HFFc6 (cell line): ENCODE data around the gene IGSF9B. TPM values are rescaled to one million over a fixed set of nuclear protein-coding genes. Genes with fewer than 3 reads are reported as not detected.
A peak's percentile ranks its signal among the peaks of the same experiment; 100 is the strongest.

ENCODE experiments used
- DNase-seq: peaks from one replicate; pipeline ENCODE4 v3.0.0-alpha.2; 2018
- H3K27ac Mint-ChIP-seq: 2 replicates; pipeline ENCODE4 v1.8.0; 2020; ENCODE audit warnings: mild to moderate bottlenecking, mixed read lengths
- H3K27me3 Mint-ChIP-seq: 2 replicates; pipeline ENCODE4 v1.8.0; 2021; ENCODE audit warnings: mild to moderate bottlenecking, moderate library complexity, mixed read lengths; ENCODE audit not compliant: insufficient read depth
- H3K36me3 Mint-ChIP-seq: 2 replicates; pipeline ENCODE4 v1.8.0; 2021; ENCODE audit warnings: low read depth, mixed read lengths
- H3K4me1 Mint-ChIP-seq: 2 replicates; pipeline ENCODE4 v1.8.0; 2020; ENCODE audit warnings: low read depth, mixed read lengths
- H3K4me3 Mint-ChIP-seq: 2 replicates; pipeline ENCODE4 v1.8.0; 2020; ENCODE audit warnings: mild to moderate bottlenecking, moderate library complexity, mixed read lengths
- H3K9me3 Mint-ChIP-seq: 2 replicates; pipeline ENCODE4 v1.8.0; 2020; ENCODE audit warnings: mild to moderate bottlenecking, mixed read lengths
- total RNA-seq, 6 experiments: library from RNA; stranded (reverse); fragmentation: NEBNext Ultra II Directional; extraction: Animal tissue kit (Norgen Biotek cat#: 25700); gene quantifications; 2 replicates in 1 of 6; 3 replicates in 5 of 6; pipeline ENCODE4 v1.2.3, GENCODE V29; 2021
- TF ChIP-seq, protein P1 (sequence below): fragments of 200-600 bp; sonication (generic); IDR thresholded peaks from 2 replicates; pipeline ENCODE4 v1.5.0; 2021; ENCODE audit warnings: antibody characterized with exemption, mild to moderate bottlenecking

The IGSF9B gene
- total RNA-seq, 6 experiments from 2014 or later: not detected

DNA sequence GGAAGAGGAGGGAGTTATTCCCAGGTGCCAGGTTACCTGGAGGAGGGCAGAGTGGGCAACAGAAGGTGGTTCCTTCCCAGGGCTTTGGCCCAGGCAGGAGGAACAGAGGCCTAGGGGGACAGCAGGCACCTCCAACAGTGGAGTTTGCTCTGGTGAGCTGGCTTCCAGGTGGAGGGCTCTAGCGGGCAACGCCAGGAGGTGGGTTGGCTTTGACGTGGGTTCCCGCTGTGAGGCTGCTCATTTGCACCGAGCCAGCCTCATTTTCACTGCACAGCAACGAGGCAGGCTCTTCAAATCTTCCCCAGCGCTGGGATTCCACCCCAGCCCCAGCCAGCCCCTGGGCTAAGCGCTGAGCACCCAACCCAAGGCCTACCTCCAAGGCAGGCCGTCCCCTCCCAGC lies 8.1 kb downstream of the IGSF9B start:
- Mint-ChIP-seq H3K9me3 (no peaks in the 10 kb centered on the region), H3K27ac (no peak overlapping the region), H3K27me3 (peaks cover 27% of the 10 kb centered on the region), H3K4me3 (no peak overlapping the region), H3K4me1 (no peaks in the 10 kb centered on the region; the same call in 1 of the 2 replicates), H3K36me3 (no peaks in the 10 kb centered on the region)
- TF ChIP-seq, protein P1, sequence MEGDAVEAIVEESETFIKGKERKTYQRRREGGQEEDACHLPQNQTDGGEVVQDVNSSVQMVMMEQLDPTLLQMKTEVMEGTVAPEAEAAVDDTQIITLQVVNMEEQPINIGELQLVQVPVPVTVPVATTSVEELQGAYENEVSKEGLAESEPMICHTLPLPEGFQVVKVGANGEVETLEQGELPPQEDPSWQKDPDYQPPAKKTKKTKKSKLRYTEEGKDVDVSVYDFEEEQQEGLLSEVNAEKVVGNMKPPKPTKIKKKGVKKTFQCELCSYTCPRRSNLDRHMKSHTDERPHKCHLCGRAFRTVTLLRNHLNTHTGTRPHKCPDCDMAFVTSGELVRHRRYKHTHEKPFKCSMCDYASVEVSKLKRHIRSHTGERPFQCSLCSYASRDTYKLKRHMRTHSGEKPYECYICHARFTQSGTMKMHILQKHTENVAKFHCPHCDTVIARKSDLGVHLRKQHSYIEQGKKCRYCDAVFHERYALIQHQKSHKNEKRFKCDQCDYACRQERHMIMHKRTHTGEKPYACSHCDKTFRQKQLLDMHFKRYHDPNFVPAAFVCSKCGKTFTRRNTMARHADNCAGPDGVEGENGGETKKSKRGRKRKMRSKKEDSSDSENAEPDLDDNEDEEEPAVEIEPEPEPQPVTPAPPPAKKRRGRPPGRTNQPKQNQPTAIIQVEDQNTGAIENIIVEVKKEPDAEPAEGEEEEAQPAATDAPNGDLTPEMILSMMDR: no peak
- DNase-seq: no peak

DNA sequence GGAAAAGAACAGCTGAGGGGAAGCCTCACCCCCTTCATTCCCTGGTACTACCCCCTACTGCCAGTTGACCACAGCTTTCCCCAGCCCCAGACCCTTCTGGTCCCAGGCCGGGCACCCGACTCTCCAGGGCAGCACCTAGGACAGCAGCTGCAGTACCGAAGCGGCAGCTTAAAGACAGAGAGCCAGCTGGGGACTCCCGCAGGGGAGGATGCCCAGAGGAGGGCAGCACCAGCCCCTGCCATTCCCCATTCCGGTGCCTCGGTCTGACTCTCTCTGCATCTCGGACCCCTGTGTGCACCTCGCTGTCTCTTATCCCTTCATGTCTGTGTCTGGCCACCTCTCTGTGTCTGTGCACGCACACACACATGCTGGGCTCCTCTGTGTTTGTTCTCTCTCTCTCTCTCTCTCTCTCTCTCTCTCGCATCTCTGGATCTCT lies 9.4 kb downstream of the IGSF9B start:
- Mint-ChIP-seq H3K27me3 (peaks cover 26% of the 10 kb centered on the region), H3K36me3 (no peaks in the 10 kb centered on the region), H3K9me3 (no peaks in the 10 kb centered on the region), H3K4me3 (no peak overlapping the region), H3K27ac (no peak overlapping the region), H3K4me1 (no peaks in the 10 kb centered on the region; the same call in 1 of the 2 replicates)
- TF ChIP-seq, protein P1: peak; percentile 60; the same call in 1 of the 2 replicates
- peak; percentile 22 for DNase-seq

DNA sequence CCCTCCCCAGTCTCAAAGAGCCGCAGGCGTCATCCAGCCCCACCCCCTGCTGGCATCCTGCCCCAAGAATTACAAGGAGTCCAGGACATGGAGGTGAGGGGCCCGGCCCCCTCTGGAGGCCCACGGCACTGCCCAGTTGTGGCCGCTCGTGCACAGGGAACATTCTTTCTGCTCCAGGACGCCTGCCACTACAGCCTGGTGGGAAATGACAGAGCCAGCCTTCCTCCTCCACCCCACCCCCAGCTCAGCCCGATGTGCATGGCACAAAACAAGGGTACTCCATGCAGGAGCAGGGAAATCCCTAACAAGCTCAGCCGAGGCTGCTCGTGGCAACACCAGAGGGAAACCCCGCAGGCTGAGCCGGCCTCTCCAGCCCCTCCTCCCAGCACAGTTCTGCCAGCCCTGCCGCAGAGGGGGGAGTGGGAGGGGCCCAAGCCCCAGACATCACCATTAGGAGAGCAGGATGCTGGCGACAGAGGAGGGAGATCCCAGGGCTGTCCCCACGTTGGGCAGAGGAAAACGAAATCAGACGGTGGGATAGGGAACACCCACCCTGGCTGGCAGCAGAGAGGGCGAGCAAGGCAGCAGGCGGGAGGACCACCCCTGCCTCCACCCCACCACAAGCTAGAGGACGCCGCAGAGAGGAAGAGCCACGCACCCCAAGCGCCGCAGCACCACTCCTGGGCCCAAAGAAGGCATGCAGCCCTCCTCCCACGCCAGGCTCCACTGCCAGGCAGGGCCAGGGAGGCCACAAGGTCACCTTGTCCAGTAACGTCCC lies 10.0 kb downstream of the IGSF9B start:
- Mint-ChIP-seq H3K9me3 (no peaks in the 10 kb centered on the region), H3K36me3 (no peaks in the 10 kb centered on the region), H3K27me3 (peaks cover 24% of the 10 kb centered on the region), H3K4me1 (no peaks in the 10 kb centered on the region; the same call in 1 of the 2 replicates), H3K4me3 (no peak overlapping the region), H3K27ac (no peak overlapping the region)
- TF ChIP-seq, protein P1: no peak
- DNase-seq: no peak

DNA sequence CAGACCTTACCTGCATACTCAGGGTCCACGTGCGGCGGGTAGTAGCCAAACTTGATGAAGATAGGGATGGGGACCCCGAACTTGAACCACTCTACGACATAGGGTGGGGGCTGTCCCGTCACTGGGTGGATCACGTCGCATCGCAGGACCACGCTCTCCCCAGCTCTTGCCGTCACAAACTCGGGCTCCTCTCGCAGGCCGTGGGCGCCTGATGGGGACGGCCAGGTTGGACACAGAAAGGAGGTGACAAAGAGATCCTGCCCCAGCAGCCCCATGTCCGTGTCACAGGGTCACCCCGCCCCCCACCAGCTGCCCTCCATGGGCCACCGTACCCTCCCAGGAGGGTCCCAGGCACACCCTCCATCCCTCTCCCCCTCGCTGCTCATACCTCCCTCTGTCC lies 10.7 kb downstream of the IGSF9B start:
- Mint-ChIP-seq H3K36me3 (no peaks in the 10 kb centered on the region), H3K9me3 (no peaks in the 10 kb centered on the region), H3K27me3 (peaks cover 19% of the 10 kb centered on the region), H3K4me1 (no peaks in the 10 kb centered on the region), H3K27ac (no peak overlapping the region), H3K4me3 (no peak overlapping the region)
- DNase-seq: no peak
- TF ChIP-seq, protein P1: no peak

DNA sequence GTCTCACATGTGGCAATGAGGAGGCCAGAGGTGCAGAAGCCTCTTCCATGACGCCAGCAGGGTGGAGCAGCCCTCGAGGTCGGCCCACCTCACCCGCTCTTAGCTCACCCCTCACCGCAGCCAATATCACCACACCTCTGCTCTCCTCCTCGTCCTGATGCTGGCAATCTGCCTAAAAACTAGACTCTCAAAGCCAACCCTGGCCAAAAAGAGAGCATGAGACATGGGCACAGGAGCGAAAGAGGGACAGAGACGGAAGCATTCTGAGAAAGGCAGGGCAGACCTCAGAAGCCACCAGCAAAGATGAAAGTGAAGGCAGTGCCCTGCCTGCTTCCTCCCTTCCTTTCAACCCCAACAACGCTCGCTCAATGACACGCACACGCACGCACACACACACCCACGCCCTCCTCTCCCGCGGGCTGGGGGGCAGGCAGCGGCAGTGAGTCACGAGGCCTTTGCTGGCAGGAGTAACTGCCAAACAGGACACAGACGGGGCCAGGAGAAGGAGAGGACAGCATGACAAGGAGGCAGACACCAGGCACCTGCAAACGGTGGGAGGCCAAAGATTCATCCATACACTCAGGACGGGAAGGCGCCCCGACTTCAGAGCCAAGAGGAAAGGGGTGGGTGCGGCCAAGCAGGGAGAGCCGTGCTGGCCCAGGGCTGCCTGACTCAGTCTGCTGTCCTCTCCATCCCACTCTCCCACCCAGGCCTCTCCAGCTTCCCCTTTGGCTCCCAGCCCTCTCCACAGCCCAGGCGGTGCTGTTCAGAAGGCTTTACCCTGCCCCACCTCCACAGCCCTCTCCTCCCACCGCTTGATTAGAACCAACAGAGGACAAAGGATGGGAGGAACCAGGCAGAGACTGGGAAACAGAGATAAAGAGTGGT lies 11.4 kb downstream of the IGSF9B start:
- DNase-seq: no peak
- Mint-ChIP-seq H3K36me3 (peaks cover 3% of the 10 kb centered on the region), H3K27me3 (peaks cover 19% of the 10 kb centered on the region), H3K9me3 (peaks cover 4% of the 10 kb centered on the region), H3K4me3 (no peak overlapping the region), H3K27ac (no peak overlapping the region), H3K4me1 (no peaks in the 10 kb centered on the region)
- TF ChIP-seq, protein P1: no peak
